ENCODE results near the gene RPLP2. TPM values are rescaled to one million over a fixed set of nuclear protein-coding genes. Genes with fewer than 3 reads are reported as not detected.

RPLP2 gene
- total RNA-seq, 1 experiment from 2014 or later = 774 TPM

DNA sequence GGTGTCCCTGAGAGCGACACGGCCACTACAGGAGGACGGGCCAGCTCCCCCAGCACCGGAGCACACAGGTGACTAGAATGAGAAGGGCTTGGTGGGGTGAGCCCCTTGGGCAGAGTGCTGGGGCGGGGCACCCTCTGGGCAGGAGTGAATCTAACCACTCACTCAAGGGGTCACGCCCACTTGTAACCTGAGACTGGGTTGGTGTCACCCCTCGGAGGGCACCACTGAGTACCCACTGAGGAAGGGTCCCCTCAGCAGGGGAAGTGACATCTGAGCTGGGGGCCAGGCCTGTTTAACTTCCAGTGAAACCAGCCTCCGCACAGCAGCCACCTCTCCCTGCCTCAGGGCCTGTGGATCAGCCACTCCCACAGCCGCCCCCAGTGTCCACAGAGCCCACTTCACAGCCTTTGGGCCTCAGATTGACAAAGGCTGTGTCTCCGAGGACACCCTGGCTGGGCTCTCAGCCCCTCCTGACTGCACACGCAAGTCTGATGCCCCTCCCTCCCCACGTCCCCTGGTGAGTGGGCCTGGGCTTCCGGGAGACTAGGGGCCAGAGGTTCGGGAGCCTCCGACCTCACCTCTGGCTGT is 38.1 kb upstream of the RPLP2 start:
- Histone ChIP-seq H2AFZ (ENCODE audit: low read length) (no peak overlapping the region), H3K9me3 (ENCODE audit: low read length) (no peaks in the 10 kb centered on the region), H3K4me1 (ENCODE audit: low read length) (peaks cover 11% of the 10 kb centered on the region), H3K4me3 (ENCODE audit: low read length) (no peak overlapping the region), H3K27ac (ENCODE audit: low read length) (no peak overlapping the region), H3K36me3 (ENCODE audit: insufficient read depth, low read length) (peaks cover 19% of the 10 kb centered on the region), H3K27me3 (ENCODE audit: low read length) (no peaks in the 10 kb centered on the region), H4K20me1 (ENCODE audit: insufficient read depth, low read depth, low read length) (peaks cover 42% of the 10 kb centered on the region), H3K79me2 (ENCODE audit: low read length) (peaks cover 40% of the 10 kb centered on the region), H3K9ac (ENCODE audit: low read length) (no peak overlapping the region), H3K9me2 (replicated peaks; ENCODE audit: insufficient read depth, low read length) (no peaks in the 10 kb centered on the region), H3K4me2 (ENCODE audit: low read depth, low read length, poor library complexity, severe bottlenecking) (no peak overlapping the region)
- DNase-seq = no peak

DNA sequence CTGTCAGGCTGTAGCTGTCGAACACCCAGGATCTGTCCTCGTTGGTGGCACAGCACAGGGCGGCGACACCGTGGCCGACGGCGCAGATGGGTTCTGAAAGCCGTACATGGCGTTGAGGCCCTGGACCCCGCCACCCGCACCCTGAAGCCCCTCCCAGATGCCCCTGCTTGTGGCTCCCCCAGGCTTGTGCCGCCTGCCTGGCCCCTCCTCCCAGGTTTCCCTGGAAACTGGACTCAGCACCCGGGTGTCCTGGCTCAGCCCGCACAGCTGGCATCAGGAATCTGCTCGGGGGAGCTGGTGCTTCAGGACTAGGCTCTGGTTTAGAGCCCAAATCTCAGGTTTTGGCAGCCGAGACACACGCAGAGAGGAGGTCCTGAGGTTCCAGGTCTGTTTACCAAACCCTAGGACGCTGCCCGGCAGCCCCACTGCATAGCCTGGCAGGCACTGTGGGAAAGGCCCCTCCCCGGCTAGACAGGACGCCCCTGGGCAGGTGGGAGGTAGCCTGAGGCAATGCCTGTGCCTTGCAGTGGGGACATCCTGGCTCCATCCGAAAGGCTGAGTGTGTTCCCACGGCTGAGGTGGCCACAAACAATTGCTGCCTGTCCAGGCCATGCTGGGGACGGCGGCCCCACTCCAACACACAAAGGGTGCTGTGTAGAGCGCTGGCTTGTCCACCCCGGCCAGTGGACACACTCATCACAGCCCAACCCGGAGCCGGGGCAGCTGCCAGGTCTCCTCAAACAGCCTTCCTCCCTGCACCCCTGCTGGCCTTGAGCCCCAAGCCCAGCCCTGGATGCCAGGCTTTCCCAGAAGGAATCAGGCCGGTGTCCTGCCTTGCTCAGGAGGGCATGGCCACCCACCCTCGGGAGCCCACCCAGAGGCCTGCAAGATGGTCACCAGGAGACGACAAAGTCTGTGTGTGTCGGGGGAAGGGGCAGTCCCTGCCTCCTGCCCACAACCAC is 37.1 kb upstream of the RPLP2 start:
- Histone ChIP-seq H3K36me3 (ENCODE audit: insufficient read depth, low read length) (peaks cover 14% of the 10 kb centered on the region), H3K9me2 (replicated peaks; ENCODE audit: insufficient read depth, low read length) (no peaks in the 10 kb centered on the region), H4K20me1 (ENCODE audit: insufficient read depth, low read depth, low read length) (peaks cover 43% of the 10 kb centered on the region), H3K27ac (ENCODE audit: low read length) (no peak overlapping the region), H3K79me2 (ENCODE audit: low read length) (peaks cover 44% of the 10 kb centered on the region), H3K9me3 (ENCODE audit: low read length) (no peaks in the 10 kb centered on the region), H3K9ac (ENCODE audit: low read length) (no peak overlapping the region), H3K4me2 (ENCODE audit: low read depth, low read length, poor library complexity, severe bottlenecking) (no peak overlapping the region), H3K4me3 (ENCODE audit: low read length) (no peak overlapping the region), H3K27me3 (ENCODE audit: low read length) (no peaks in the 10 kb centered on the region), H3K4me1 (ENCODE audit: low read length) (peaks cover 11% of the 10 kb centered on the region), H2AFZ (ENCODE audit: low read length) (no peak overlapping the region)
- no peak for DNase-seq

DNA sequence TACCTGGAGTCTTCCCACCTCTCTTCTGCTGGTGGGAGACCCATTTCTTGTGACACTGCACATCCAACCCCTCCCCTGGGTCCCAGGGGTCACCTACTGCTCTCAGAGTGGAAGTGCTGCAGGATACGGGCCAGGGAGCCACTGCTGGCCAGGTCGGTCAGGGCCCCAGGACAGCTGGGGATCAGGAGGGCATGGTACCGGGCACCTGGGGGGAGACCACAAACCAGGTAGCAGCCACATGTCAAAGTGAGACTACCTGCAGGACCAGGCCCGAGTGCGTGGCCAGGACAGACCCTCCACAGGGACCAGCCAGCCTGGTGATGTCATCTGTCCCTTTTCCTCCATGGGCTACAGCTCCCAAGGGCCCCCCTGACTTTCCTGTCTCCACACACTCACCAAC is 36.3 kb upstream of the RPLP2 start:
- Histone ChIP-seq H3K36me3 (ENCODE audit: insufficient read depth, low read length) (peaks cover 14% of the 10 kb centered on the region), H3K9ac (ENCODE audit: low read length) (no peak overlapping the region), H2AFZ (ENCODE audit: low read length) (no peak overlapping the region), H3K9me2 (replicated peaks; ENCODE audit: insufficient read depth, low read length) (no peaks in the 10 kb centered on the region), H3K27ac (ENCODE audit: low read length) (no peak overlapping the region), H3K4me3 (ENCODE audit: low read length) (no peak overlapping the region), H3K27me3 (ENCODE audit: low read length) (no peaks in the 10 kb centered on the region), H3K79me2 (ENCODE audit: low read length) (peaks cover 51% of the 10 kb centered on the region), H3K9me3 (ENCODE audit: low read length) (no peaks in the 10 kb centered on the region), H4K20me1 (ENCODE audit: insufficient read depth, low read depth, low read length) (peaks cover 43% of the 10 kb centered on the region), H3K4me1 (ENCODE audit: low read length) (peaks cover 16% of the 10 kb centered on the region), H3K4me2 (ENCODE audit: low read depth, low read length, poor library complexity, severe bottlenecking) (no peak overlapping the region)
- DNase-seq = no peak

DNA sequence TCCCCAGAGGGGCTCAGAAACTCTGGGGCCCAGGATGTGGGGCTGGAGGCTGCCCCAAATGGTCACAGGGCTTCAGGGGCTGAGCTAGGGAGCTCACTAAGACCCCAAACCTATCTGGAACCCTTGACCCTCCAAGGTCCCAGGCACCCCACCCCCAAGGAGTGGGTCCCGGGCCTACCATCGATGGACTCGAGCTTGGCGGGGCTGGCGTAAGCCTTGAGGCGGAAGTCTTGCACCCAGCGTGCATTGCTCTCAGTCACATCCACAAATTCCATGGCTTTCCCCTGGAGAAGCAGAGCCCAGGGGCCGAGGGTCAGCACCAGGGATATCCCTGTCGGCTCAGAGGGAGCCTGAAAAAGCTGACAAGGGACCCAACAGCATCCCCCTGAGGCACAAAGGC is 35.9 kb upstream of the RPLP2 start:
- peaks cover 44% of the 10 kb centered on the region for H4K20me1 ChIP-seq (ENCODE audit: insufficient read depth, low read depth, low read length)
- peaks cover 20% of the 10 kb centered on the region for H3K4me1 ChIP-seq (ENCODE audit: low read length)
- no peak overlapping the region for H2AFZ ChIP-seq (ENCODE audit: low read length)
- H3K4me3 ChIP-seq (ENCODE audit: low read length) = no peak overlapping the region
- DNase-seq = no peak
- H3K79me2 ChIP-seq (ENCODE audit: low read length) = peaks cover 55% of the 10 kb centered on the region
- no peak overlapping the region for H3K4me2 ChIP-seq (ENCODE audit: low read depth, low read length, poor library complexity, severe bottlenecking)
- H3K9ac ChIP-seq (ENCODE audit: low read length) = no peak overlapping the region
- H3K27me3 ChIP-seq (ENCODE audit: low read length) = no peaks in the 10 kb centered on the region
- H3K36me3 ChIP-seq (ENCODE audit: insufficient read depth, low read length) = peaks cover 14% of the 10 kb centered on the region
- no peaks in the 10 kb centered on the region for H3K9me2 ChIP-seq (replicated peaks; ENCODE audit: insufficient read depth, low read length)
- H3K27ac ChIP-seq (ENCODE audit: low read length) = no peak overlapping the region
- no peaks in the 10 kb centered on the region for H3K9me3 ChIP-seq (ENCODE audit: low read length)

DNA sequence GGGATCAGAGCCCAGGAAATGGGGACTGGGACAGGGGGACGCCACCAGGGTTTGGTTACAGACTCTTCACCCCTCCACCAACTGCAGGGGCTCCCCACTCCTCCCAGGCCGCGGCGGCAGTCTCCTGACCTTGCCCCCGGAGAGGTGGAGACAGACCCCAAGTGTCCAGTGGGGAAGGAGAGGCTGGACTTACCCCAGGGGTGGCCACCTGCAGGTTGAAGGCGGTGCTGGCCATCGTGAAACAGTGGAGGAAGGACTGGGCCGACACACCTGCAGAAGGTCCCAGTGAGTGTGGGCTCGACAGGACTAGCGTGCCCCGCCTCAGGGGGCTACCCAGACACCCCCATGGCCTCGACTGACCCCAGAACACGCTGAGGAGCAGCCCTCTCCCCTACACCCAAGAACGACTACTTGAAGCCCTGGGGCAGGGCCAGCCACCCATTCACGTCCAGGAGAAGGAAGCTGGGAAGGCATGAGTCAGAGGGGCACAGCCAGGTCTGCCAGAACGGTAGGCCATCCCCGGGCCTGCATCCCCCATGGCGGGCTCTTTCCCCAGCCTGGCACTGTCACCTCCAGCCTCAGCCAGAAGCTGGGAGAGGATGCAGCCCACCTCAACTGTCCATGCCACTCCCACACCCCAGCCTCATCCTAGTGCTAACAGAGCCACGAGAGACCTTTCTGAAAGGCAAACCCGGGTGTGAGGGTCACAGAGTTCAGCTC is 34.7 kb upstream of the RPLP2 start:
- Histone ChIP-seq H3K27me3 (ENCODE audit: low read length) (no peaks in the 10 kb centered on the region), H3K9me3 (ENCODE audit: low read length) (no peaks in the 10 kb centered on the region), H4K20me1 (ENCODE audit: insufficient read depth, low read depth, low read length) (peaks cover 51% of the 10 kb centered on the region), H3K27ac (ENCODE audit: low read length) (no peak overlapping the region), H3K4me3 (ENCODE audit: low read length) (no peak overlapping the region), H3K79me2 (ENCODE audit: low read length) (peaks cover 64% of the 10 kb centered on the region), H2AFZ (ENCODE audit: low read length) (no peak overlapping the region), H3K36me3 (ENCODE audit: insufficient read depth, low read length) (peaks cover 17% of the 10 kb centered on the region), H3K9me2 (replicated peaks; ENCODE audit: insufficient read depth, low read length) (no peaks in the 10 kb centered on the region), H3K4me2 (ENCODE audit: low read depth, low read length, poor library complexity, severe bottlenecking) (peak overlapping the region; percentile 96), H3K9ac (ENCODE audit: low read length) (peak overlapping the region; percentile 96; the same call in 1 of the 2 replicates), H3K4me1 (ENCODE audit: low read length) (peaks cover 30% of the 10 kb centered on the region)
- no peak for DNase-seq

DNA sequence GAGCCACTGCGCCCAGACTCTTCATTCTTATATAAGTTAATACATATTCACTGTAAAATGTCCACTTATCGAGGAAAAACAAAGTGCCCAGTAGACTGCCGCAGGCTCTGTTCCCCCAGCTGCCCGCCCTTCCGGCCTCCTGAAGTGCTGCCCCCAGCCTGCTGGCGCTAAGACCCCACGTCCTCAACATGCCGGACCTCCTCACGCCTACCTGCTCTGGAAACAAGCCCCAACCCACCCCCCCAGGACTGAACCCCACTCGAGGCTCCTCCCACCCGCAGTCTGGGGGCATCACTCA is 33.6 kb upstream of the RPLP2 start:
- Histone ChIP-seq H3K4me1 (ENCODE audit: low read length) (peaks cover 35% of the 10 kb centered on the region), H3K9me2 (replicated peaks; ENCODE audit: insufficient read depth, low read length) (no peaks in the 10 kb centered on the region), H3K27me3 (ENCODE audit: low read length) (no peaks in the 10 kb centered on the region), H3K79me2 (ENCODE audit: low read length) (peaks cover 67% of the 10 kb centered on the region), H3K27ac (ENCODE audit: low read length) (peak overlapping the region; percentile 70), H3K4me2 (ENCODE audit: low read depth, low read length, poor library complexity, severe bottlenecking) (peak overlapping the region; percentile 96), H3K9ac (ENCODE audit: low read length) (peak overlapping the region; percentile 96), H2AFZ (ENCODE audit: low read length) (no peak overlapping the region), H4K20me1 (ENCODE audit: insufficient read depth, low read depth, low read length) (peaks cover 46% of the 10 kb centered on the region), H3K4me3 (ENCODE audit: low read length) (peak overlapping the region; percentile 94), H3K36me3 (ENCODE audit: insufficient read depth, low read length) (peaks cover 10% of the 10 kb centered on the region; the same call in 1 of the 2 replicates), H3K9me3 (ENCODE audit: low read length) (no peaks in the 10 kb centered on the region)
- no peak for DNase-seq

DNA sequence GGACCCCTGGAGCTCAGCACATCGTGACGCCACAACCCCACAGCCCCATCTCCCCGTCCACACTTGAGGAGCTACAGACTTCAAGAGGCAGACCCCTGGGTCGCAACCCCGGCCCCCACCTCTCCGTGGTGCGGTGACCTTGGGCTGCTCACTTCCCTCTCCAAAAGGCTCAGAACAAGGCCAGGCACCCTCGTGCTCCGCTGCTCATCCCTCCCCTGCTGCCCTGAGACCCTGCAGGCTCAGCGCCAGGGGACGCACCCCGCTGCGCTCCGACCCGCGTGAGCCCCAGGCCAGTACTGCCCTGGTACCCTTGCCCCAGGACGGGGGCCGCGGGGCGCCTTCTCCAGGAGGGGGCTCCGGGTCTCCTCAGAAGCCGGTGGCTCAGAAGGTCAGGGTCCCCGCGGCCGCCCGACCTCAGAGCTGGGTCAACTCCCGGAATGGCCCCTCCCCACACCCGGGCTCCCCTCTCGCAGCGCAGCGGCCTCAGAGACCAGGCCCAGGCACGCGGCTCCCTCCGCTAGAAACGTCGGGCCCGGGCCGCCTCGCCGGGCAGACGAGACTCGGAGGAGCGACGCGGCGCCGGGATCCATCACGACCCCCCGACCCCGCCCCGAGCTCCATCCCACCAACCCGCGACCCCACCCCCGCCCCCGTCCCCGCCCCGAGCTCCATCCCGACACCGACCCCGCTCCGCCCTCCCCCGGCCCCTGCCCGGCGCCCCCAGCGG is 33.0 kb upstream of the RPLP2 start:
- no peak overlapping the region for H2AFZ ChIP-seq (ENCODE audit: low read length)
- peak overlapping the region; percentile 96 for H3K9ac ChIP-seq (ENCODE audit: low read length)
- H3K27ac ChIP-seq (ENCODE audit: low read length) = peak overlapping the region; percentile 86
- H3K79me2 ChIP-seq (ENCODE audit: low read length) = peaks cover 67% of the 10 kb centered on the region
- DNase-seq = peak; percentile 81
- H3K9me3 ChIP-seq (ENCODE audit: low read length) = no peaks in the 10 kb centered on the region
- peaks cover 42% of the 10 kb centered on the region for H4K20me1 ChIP-seq (ENCODE audit: insufficient read depth, low read depth, low read length)
- H3K36me3 ChIP-seq (ENCODE audit: insufficient read depth, low read length) = peaks cover 10% of the 10 kb centered on the region; the same call in 1 of the 2 replicates
- H3K9me2 ChIP-seq (replicated peaks; ENCODE audit: insufficient read depth, low read length) = no peaks in the 10 kb centered on the region
- H3K4me3 ChIP-seq (ENCODE audit: low read length) = peak overlapping the region; percentile 94
- H3K27me3 ChIP-seq (ENCODE audit: low read length) = no peaks in the 10 kb centered on the region
- H3K4me2 ChIP-seq (ENCODE audit: low read depth, low read length, poor library complexity, severe bottlenecking) = peak overlapping the region; percentile 97
- H3K4me1 ChIP-seq (ENCODE audit: low read length) = peaks cover 35% of the 10 kb centered on the region
